Suprapubic skin (tissue), 4 donors: ENCODE results near the gene UCK2.

Experiments
- EP300 ChIP-seq: sonication (generic); formaldehyde crosslinking; IDR thresholded peaks from one replicate; pipeline ENCODE4 v1.6.1; 2017; ENCODE audit warnings: antibody characterized with exemption
- POLR2A ChIP-seq, 2 donors: fragments of 450-650 bp; IDR thresholded peaks; one replicate each; pipeline ENCODE4 v1.6.1; 2017; ENCODE audit warnings: antibody characterized with exemption in 2 of 2, mild to moderate bottlenecking in 2 of 2, moderate library complexity in 2 of 2
- POLR2AphosphoS5 ChIP-seq, 3 donors: sonication (generic); formaldehyde crosslinking; IDR thresholded peaks; one replicate each; pipeline ENCODE4 v1.6.1; 2017; ENCODE audit warnings: antibody characterized with exemption in 3 of 3
- TF ChIP-seq, protein P1 (sequence below), 2 donors: fragments of 200-600 bp in 1 of 2; fragments of 450-650 bp in 1 of 2; sonication (generic) in 1 of 2; IDR thresholded peaks; one replicate each; pipeline ENCODE4 v1.5.1; 2016 to 2019; ENCODE audit warnings: antibody characterized with exemption in 2 of 2, mild to moderate bottlenecking in 1 of 2, moderate library complexity in 1 of 2

DNA sequence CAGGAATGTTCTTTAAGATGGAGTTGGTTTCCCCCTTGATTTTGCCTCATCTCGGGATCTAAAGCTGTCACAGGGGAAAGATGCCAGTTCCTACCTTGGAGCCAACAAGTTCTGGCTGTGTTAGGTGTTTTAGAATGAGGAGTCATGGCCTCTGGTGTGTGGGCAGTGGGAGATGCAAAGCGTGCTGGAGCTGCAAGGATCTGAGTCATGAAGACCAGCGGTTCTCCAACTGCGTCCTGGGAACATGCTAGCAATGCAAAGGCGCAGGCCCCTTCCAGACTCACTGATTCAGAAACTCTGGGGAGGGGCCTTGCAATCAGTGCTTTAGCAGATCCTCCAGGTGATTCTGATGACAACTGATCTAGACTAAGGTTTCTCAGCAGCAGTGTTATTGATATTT is 109.1 kb downstream of the UCK2 start:
- TF ChIP-seq, protein P1, sequence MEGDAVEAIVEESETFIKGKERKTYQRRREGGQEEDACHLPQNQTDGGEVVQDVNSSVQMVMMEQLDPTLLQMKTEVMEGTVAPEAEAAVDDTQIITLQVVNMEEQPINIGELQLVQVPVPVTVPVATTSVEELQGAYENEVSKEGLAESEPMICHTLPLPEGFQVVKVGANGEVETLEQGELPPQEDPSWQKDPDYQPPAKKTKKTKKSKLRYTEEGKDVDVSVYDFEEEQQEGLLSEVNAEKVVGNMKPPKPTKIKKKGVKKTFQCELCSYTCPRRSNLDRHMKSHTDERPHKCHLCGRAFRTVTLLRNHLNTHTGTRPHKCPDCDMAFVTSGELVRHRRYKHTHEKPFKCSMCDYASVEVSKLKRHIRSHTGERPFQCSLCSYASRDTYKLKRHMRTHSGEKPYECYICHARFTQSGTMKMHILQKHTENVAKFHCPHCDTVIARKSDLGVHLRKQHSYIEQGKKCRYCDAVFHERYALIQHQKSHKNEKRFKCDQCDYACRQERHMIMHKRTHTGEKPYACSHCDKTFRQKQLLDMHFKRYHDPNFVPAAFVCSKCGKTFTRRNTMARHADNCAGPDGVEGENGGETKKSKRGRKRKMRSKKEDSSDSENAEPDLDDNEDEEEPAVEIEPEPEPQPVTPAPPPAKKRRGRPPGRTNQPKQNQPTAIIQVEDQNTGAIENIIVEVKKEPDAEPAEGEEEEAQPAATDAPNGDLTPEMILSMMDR (IDR thresholded peaks at IDR 0.05) = no peak
- no peak for TF ChIP-seq POLR2AphosphoS5 (IDR thresholded peaks at IDR 0.05)
- no peak for TF ChIP-seq POLR2A (IDR thresholded peaks at IDR 0.05)
- TF ChIP-seq EP300 = no peak
